Measurements from ENCODE around the gene CORO2B.

DNA sequence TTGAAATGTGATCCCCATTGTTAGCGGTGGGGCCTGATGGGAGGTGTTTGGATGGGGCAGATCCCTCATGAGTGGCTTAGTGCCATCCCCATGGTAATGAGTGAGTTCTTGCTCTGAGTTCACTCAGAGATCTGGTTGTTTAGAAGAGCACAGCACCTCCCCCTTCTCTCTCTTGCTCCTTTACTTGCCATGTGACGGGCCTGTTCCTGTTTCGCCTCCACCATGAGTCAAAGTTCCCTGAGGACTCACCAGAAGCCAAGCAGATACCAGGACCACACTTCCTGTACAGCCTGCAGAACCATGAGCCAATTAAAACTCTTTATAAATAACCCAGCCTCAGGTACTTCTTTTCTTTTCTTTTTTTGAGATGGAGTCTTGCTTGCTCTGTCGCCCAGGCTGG, 195.3 kb downstream of the CORO2B start:
- TF ChIP-seq, protein P1, sequence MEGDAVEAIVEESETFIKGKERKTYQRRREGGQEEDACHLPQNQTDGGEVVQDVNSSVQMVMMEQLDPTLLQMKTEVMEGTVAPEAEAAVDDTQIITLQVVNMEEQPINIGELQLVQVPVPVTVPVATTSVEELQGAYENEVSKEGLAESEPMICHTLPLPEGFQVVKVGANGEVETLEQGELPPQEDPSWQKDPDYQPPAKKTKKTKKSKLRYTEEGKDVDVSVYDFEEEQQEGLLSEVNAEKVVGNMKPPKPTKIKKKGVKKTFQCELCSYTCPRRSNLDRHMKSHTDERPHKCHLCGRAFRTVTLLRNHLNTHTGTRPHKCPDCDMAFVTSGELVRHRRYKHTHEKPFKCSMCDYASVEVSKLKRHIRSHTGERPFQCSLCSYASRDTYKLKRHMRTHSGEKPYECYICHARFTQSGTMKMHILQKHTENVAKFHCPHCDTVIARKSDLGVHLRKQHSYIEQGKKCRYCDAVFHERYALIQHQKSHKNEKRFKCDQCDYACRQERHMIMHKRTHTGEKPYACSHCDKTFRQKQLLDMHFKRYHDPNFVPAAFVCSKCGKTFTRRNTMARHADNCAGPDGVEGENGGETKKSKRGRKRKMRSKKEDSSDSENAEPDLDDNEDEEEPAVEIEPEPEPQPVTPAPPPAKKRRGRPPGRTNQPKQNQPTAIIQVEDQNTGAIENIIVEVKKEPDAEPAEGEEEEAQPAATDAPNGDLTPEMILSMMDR (IDR thresholded peaks at IDR 0.05) = no peak
- TF ChIP-seq POLR2A (IDR thresholded peaks at IDR 0.05) = no peak
